SHP77 (cell line): ENCODE measurements around the gene METTL1.

ENCODE experiments used
- DNase-seq, 2 experiments: peaks; one replicate each; lab custom pipeline; 2025; lab: John Stamatoyannopoulos, UW

Gene METTL1

GRCh38 chr12:57737467-57738460 lies 34.1 kb downstream of the METTL1 start:
- DNase-seq: peak in 1 of 2 experiments; percentile 33

DNA sequence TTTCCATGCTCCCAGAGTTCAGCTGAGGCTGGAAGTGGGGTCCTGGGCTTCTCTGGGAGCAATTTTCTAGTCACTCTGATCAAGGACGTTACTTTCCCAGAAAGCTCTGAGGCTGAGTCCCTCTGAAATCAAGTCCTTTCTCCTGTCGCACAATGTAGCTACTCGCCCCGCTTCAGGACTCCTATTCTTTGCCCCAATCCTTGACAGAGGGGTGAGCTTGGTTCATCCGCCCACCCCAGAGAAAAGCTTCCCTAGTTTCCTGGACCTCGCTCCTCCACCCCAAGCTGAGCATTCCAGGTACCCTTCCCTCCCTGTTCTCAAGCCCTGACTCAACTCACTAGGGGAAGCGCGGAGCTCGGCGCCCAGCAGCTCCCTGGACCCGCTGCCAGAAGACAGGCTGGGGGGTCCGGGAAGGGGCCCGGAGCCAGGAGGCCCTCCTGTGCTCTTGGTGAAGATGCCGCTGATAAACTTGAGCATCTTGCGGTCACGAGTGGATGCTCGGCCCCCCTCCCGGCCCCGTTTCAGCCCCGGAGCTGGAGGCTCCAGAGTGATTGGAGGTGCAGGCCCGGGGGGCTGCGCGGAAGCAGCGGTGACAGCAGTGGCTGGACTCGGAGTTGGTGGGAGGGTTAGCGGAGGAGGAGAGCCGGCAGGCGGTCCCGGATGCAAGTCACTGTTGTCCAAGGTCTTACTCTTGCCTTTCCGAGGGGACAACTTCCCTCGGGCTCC lies 35.0 kb downstream of the METTL1 start:
- no peak for DNase-seq

DNA sequence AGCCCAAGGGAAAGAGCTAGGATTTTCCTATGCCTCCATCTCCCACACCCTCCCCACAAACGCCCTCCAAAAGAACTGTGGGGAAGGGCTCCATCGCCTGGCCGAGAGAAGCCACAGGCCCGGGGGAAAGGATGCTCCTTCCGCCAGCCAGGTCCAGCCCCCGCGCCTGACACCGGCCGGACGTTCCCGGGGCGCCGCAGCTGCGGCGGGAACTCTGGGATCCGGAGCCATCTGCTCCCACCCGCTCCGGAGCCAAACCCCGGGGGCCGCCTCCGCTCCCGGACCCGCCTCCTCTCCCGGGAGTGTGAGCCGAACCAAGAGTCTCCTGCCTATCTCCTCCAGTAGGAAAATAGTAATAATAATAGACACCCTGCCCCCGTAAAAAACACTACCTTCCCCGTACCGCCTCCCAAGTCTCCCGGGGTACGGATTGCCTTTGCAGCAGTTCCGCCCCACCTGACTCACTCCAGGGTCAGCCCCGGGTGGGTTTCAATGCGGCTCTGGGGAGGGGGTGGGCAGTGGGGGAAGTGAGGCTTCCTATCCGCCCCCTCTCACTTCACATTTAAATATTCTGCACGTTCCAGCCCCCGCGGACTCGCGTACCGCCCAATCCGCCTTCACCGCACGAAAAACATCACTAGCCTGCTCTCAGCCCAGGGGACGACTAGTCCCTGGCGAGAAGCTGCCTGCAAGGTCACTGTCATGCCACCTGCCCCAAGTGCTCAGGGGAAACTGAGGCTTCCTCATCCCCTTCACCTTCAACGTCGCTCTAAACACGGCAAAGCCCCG lies 35.8 kb downstream of the METTL1 start:
- peak; percentile 29 to 60 for DNase-seq

DNA sequence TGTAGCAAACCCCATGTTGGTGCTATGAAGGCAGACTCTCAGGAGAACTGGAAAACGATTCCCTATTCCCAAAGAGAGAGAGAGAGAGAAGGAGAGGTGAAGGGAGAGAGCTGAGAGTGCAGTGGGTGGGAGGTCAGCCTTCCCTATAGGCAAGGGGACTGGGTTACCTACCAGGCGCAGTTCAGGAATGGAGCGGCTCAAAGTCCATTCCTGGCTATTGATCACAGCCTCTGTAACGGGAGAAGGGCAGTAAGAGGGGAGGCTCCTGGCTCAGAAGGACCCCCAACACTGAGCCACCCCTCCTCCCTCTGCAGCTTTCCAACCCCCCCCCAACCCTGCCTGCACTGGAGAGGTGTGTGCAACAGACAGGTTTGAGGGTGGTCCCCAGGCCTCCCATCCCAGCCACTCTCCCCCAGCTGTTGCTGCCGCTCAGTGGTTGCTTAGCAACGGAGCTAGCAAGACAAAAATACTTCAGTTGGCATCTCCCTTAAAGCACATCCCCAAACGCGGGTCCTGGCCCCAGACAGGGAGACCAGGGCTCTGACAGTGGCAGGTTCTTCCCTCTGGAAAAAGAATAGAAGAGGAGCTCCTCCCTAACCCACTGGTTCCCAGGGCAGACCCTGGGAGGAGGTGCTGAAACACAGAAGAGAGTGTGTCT lies 36.6 kb downstream of the METTL1 start:
- peak in 1 of 2 experiments; percentile 11 for DNase-seq

GRCh38 chr12:57734591-57734990 lies 37.3 kb downstream of the METTL1 start:
- no peak for DNase-seq

DNA sequence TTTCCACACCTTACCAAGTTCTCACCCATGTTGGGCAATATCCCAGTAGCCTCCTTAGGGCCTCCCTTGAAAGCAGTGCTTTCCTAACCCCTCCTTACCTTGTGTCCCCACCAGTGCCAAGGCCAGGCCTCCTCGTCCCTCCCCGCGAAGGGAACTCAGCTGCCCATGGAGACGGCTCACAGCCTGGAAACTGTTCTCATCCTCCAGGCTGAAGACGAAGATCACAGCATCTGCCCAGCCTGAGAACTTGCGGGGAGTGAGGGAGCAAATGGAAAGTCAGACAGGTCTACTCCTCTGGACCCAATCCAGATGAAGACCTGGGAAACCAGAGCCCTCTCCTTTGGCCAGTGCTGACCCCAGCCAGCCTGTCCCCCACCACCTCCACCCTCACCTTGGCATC lies 38.0 kb downstream of the METTL1 start:
- no peak for DNase-seq

DNA sequence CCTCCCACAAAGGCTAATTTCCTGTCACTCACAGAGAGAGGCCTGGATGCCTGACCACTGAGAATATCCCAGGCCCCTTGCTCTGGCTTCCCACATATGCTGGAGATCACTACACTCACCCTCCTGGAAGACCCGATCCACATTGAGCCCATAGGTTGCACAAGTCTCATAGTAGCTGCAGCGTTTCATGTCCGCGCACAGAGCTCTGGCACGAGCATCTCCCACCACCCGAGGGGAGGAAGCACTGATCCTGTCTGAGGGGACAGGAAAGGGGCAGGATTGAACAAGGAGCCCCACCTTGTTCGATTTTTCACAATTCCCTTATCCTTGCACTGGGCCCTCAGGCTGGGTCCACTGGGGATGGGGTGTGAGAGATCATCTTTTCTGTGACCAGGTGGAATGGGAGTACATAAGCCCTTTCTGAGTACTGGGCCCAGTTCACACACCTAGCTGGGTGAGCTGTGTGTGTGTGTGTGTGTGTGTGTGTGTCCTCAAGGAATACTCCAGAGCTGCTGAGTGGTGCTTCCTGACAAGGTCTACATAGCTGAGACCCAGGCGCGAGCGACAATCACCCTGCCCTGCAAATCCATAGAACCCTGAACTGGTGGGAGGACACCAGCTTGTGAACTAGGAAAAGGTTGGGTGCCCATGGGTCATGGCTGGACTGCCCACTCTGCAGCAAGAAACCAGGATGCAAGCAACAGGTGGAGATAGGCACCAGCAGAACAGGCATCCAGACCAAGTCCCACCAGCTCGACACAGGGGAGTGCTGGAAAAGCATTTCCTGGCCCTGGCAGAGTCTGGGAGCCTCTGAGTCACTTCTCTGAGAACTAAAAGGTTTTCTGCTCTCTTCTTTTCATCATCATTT lies 38.9 kb downstream of the METTL1 start:
- DNase-seq: no peak

DNA sequence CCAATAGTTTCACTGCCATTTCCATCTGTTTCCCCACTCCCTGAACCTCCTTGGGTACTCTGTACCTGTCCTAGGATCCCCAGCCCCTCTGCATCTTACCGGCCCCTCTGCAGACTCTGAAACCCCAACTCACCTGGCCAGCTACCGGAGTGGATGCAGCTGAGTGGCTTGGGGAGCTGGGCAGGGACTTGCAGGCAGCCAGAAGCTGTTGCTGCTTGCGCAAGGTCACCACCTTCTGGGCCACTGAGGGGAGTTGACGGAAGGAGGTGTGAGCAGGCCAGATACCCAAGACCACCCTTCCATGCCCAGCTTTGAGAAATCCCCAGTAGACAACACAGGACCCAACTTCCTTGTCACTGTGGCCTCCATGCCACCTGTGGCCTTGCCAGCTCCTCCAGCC lies 39.6 kb downstream of the METTL1 start:
- no peak for DNase-seq

DNA sequence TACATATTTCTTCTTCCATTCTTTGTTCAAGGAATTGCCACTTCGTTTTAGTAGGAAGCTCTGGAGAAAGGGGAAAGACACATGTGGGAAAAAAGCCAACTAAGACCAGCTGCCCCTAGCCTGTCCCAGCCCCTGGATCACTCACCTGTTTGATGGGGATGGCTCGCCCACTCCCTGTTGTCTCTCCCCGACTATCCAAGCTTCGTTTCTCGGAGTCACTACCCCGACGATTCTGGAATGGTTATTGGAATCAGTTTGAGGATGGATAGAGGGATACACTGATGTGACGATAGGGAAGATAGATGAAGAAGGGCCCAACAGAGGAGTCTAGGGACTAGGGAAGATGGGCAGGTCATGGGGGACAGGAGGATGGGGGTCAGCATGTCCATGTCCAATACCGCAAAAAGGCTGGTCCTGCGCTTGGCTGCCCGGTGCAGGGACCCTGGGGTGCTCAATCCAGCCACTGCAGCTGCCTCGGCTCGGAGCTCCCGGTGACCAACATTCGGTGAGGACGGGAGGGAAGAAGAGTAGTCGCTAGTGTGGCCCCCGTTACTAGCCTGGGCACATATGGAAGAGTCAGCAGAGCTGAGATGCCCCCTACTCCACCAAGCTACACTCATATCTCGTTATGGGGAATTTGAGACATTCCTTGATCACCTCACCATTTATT lies 40.4 kb downstream of the METTL1 start:
- DNase-seq: no peak

DNA sequence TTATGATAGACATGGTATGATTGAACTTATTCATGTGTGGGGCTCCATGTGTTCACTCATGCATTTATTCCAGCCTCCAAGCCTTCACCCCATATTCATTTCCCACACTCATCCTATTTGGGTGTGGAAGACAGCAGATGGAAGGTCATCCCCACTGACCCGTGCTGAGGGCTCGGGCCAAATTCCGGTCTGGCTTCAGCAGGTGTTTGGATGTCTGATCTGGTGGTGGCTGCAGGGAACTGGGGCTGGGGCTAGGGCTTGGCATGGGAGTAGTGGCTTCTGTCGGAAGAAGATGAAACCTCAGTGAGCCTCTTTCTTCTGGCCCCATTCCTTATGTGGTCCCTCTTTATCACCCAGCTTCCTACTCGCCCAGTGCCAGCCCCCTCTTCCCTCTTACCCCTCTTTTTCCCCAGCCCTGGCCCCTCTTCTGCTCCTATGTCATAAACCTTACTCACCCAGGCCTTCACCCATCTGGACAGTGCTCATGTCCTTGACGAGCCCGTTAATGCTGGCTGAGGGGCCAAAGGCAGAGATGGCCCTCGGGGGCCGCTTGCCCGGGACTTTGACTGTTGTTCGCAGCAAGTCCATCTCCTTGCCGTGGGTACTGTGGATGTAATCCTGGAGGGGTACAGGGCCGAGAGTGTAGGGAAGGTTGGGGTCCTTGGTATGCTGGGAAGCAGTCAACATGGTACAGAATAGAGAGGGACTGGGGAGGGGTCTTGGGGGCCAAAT lies 41.4 kb downstream of the METTL1 start:
- no peak for DNase-seq

DNA sequence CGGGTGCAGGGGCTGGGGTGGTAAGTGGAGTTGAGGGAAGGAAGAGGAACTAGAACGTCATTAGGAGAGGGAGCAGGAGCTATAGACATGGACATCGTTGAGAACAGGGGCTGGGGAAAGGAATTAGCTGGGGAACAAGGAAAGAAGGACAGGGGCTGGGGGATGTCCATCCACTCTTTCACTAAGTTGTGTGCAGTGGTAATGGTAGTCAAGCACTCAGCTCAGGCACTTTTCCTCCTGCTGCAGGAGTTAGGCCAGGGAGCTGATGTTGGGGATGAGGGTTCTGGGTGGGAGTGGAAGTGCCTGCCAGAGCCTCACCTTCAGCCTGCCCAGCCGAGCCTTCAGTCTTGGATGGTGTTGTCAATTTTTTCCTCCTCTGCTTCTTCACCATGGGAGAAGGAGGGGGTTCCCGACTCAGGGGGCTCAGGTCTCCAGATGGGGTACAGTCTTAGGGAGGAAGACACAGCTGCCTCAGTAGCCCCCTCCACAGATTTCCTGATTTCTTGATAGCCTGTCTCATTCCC lies 42.5 kb downstream of the METTL1 start:
- DNase-seq: no peak

GRCh38 chr12:57727758-57728395 lies 44.0 kb downstream of the METTL1 start:
- DNase-seq: no peak

- DNase-seq: peak in 1 of 2 experiments; percentile 59
Observed at GRCh38 chr12:57726884-57727757, 44.8 kb downstream of the METTL1 start.

DNA sequence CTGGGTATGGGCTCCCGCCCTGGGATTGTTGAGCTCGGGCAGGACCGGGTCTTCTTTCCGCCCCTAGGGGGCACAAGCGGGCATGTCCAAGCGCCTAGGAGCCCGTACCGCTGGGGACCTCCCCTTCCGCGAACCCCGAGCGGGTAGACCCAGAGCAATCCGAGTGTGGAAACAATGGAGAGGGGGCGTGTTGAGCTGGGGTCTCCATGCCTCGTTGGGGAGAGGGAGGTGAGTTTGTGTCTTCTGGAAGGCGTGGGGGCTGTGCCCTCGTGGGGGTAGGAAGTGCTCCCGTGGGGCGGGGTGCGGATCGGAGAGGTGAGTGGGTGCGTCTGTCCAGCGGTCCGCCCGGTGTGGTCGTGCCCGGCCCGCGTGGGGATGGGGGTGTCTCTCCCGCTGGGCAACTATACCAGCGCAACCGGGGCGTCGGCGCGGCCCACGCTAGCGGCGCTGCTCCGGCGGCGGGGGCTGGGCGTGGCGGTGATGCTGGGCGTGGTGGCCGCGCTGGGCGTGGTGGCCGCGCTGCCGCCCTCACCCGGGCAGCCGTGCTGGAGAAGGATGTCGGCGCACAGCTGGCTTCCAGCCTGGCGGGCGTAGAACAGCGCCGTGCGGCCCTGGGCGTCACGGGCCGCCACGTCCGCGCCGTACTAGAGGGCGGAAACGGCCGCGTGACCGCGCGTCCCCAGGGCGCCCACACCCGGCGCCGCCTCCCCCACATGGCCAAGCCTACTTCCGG lies 45.6 kb downstream of the METTL1 start:
- DNase-seq: peak; percentile 79 to 88

DNA sequence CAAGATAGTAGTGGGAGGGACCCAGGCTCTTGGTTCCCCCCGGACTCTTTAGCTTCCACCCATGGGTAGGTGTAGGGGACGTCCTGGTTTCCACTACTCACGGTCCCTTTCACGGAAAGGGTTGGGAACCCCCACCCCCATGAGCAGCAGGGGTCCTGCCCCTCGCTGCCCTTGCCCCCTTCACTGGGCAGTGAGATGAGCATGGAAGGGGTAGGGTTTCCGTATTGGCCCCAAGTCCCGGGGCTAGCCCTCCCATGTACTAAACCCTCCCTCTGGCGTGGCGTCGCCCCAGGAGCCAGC lies 46.1 kb downstream of the METTL1 start:
- DNase-seq: no peak

DNA sequence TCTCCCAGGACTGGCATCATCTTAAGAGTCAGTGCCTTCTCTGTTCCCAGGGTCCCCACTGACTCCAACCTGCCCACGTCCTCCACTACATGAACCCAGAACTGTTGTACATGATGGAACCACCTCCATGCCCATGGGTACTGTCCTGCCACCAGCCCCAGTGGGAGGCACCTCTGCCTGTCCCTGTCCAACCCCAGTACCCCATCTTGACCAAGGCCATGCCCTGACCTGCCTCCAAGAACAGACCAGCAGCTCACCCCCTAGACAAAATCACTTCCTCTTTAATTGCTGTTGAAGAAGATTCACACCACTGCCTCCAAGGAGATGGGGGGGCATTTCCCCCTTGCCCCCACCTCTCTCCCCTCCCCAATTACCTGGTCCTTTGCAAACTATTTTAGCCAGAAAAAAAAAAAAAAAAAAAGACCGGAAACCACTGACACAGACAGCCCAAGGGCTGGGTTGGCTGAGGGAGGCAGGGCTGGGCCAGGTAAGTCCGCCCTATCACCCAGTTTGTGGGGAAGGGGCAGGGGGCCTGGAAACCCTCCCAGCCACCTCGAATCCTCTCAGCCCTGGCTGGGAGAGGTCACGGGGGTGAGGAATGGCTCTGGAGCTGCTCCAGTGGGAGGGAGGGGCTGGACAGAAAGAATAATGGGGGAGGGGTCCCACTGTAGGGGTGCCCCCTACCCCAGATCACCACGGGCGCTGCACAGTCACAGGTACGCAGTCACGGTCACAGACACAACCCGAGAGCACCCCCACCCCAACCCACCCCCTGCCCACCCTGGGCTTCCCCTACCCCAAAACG lies 46.8 kb downstream of the METTL1 start:
- no peak for DNase-seq
